BJ (cell line): Measurements from ENCODE around the gene SPIRE2. TPM values are rescaled to one million over a fixed set of nuclear protein-coding genes. Genes with fewer than 3 reads are reported as not detected.

ENCODE experiments used
- CTCF ChIA-PET: fragments of 350-600 bp; formaldehyde crosslinking; extraction: SDS; loops from one replicate; lab custom pipeline; 2021; ENCODE audit warnings: antibody characterized with exemption, inconsistent platforms; lab: Yijun Ruan, JAX
- POLR2A ChIA-PET: fragments of 300-600 bp; sonication (Branson Sonifier 250); formaldehyde crosslinking; extraction: SDS; loops from one replicate; lab custom pipeline; 2021; ENCODE audit warnings: antibody characterized with exemption; lab: Charles Lee
- DNase-seq: peaks from one replicate; pipeline ENCODE4 v3.0.0-alpha.2; 2011; ENCODE audit warnings: low read depth
- H3K27me3 ChIP-seq: 2 replicates; pipeline ENCODE4 v1.6.0; 2011; ENCODE audit warnings: low read length; ENCODE audit not compliant: control insufficient read depth, insufficient read depth
- H3K36me3 ChIP-seq: 2 replicates; pipeline ENCODE4 v1.5.1; 2011; ENCODE audit warnings: low read length; ENCODE audit not compliant: control insufficient read depth, insufficient read depth
- H3K4me3 ChIP-seq: 2 replicates; pipeline ENCODE4 v1.5.1; 2011; ENCODE audit warnings: low read depth, mild to moderate bottlenecking, control low read depth, low read length
- polyA plus RNA-seq: library from polyadenylated mRNA; depleted of rRNA; stranded (reverse); fragments of >200 nt; gene quantifications from 2 replicates; pipeline ENCODE4 v1.2.3, GENCODE V29; 2011
- TF ChIP-seq, protein P1 (sequence below): IDR thresholded peaks from 2 replicates; pipeline ENCODE4 v1.5.1; 2011; ENCODE audit warnings: low read depth, mild to moderate bottlenecking, control low read depth, inconsistent platforms, low read length, moderate library complexity; ENCODE audit not compliant: insufficient read depth

The SPIRE2 gene
- polyA plus RNA-seq, 1 experiment, result 2.3 TPM

GRCh38 chr16:89860747-89861304 is 32.6 kb downstream of the SPIRE2 start:
- CTCF ChIA-PET, result interaction anchor here (0.6 to 5.3 kb wide), 44 partner anchors 8 to 605 kb away, joined by 3 to 74 read pairs (median 4); partner anchors contain the start of genes CHMP1A, CPNE7, FANCA and SPATA2L
- TF ChIP-seq, protein P1, sequence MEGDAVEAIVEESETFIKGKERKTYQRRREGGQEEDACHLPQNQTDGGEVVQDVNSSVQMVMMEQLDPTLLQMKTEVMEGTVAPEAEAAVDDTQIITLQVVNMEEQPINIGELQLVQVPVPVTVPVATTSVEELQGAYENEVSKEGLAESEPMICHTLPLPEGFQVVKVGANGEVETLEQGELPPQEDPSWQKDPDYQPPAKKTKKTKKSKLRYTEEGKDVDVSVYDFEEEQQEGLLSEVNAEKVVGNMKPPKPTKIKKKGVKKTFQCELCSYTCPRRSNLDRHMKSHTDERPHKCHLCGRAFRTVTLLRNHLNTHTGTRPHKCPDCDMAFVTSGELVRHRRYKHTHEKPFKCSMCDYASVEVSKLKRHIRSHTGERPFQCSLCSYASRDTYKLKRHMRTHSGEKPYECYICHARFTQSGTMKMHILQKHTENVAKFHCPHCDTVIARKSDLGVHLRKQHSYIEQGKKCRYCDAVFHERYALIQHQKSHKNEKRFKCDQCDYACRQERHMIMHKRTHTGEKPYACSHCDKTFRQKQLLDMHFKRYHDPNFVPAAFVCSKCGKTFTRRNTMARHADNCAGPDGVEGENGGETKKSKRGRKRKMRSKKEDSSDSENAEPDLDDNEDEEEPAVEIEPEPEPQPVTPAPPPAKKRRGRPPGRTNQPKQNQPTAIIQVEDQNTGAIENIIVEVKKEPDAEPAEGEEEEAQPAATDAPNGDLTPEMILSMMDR, result peak; percentile 99
- Histone ChIP-seq H3K4me3 (no peak overlapping the region), H3K36me3 (no peaks in the 10 kb centered on the region), H3K27me3 (no peaks in the 10 kb centered on the region)
- POLR2A ChIA-PET, result no interaction called here
- no peak for DNase-seq

DNA sequence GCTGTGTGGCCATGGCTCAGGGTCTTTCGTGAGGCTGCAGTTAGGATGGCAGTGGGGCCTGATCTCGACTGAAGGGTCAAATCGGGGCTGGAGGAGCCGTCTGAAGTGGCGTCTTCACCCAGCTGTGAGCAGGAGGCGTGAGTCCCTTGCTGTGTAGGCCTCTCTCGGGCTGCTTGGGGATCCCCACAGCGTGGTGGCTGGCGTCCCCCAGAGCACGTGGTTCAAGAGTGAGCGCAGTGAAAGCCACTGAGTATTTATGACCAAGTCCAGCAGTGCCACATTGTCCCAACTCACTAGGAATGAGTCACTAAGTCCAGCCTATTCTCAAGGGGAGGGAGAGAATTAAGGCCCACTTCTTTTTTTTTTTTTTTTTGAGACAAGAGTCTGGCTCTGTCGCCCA is 33.4 kb downstream of the SPIRE2 start:
- no peak for DNase-seq
- POLR2A ChIA-PET, result no interaction called here
- TF ChIP-seq, protein P1, result no peak
- Histone ChIP-seq H3K27me3 (no peaks in the 10 kb centered on the region), H3K36me3 (no peaks in the 10 kb centered on the region), H3K4me3 (no peak overlapping the region)
- CTCF ChIA-PET, result interaction anchor here (0.6 to 5.3 kb wide), 29 partner anchors 9 to 296 kb away, joined by 3 to 74 read pairs (median 5); partner anchors contain the start of genes CHMP1A, CPNE7, SPATA2L and SPATA33

DNA sequence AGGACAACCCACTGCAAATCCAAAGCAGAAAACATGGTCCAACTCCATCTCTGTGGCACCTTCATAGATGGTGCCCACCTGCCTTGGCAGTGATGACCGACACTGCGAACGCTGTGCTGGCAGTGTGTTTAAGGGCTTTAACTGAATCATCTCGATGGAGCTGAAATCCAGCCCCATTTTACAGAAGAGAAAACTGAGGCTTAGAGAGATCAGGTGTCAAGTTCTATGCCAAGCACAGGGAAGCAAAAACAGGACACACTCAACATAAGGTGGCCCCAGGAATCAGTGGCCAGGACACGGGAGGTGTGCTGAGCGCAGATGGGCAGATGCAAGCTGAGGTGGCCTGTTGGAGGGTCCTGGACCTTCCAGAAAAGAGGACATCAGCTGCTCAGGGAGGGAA is 34.5 kb downstream of the SPIRE2 start:
- H3K27me3 ChIP-seq, result no peaks in the 10 kb centered on the region
- ChIA-PET CTCF (interaction anchor here (1.2 to 5.3 kb wide), 5 partner anchors 10 to 164 kb away, joined by 3 to 74 read pairs (median 34); partner anchors contain the start of gene SPATA2L), POLR2A (no interaction called here)
- DNase-seq, result no peak
- TF ChIP-seq, protein P1, result no peak
- H3K36me3 ChIP-seq, result no peaks in the 10 kb centered on the region
- H3K4me3 ChIP-seq, result no peak overlapping the region

- Histone ChIP-seq H3K36me3 (no peaks in the 10 kb centered on the region), H3K27me3 (no peaks in the 10 kb centered on the region), H3K4me3 (no peak overlapping the region)
- CTCF ChIA-PET, result interaction anchor here (1.0 to 5.3 kb wide), 3 partner anchors 70 to 165 kb away, joined by 3 to 74 read pairs (median 6); partner anchors contain the start of gene SPATA2L
- DNase-seq, result no peak
- TF ChIP-seq, protein P1, result no peak
- POLR2A ChIA-PET, result interaction anchor here (0.5 kb wide), 1 partner anchor 24 kb away, joined by 6 read pairs; no protein-coding TSS in a partner anchor
Observed at GRCh38 chr16:89863741-89864526, 35.7 kb downstream of the SPIRE2 start.

DNA sequence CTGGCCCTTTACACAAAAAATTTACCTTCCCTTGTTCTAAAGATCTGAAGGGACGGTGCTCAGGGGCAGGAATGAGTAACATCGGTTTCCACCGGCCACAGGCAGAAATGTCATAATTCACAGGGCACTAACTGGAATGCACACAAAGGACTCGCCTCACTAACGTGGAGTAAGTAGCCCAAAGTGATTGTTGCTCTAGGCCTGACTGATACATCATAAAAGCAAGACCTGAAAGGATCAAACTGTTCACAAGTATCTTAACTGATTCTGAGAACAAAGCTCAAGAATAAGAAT is 36.2 kb downstream of the SPIRE2 start:
- no peaks in the 10 kb centered on the region for H3K36me3 ChIP-seq
- no peak for DNase-seq
- TF ChIP-seq, protein P1, result no peak
- no peaks in the 10 kb centered on the region for H3K27me3 ChIP-seq
- POLR2A ChIA-PET, result interaction anchor here (0.5 kb wide), 1 partner anchor 103 kb away, joined by 4 read pairs; no protein-coding TSS in a partner anchor
- CTCF ChIA-PET, result interaction anchor here (1.0 to 5.3 kb wide), 5 partner anchors 71 to 166 kb away, joined by 3 to 74 read pairs (median 6); partner anchors contain the start of gene SPATA2L
- no peak overlapping the region for H3K4me3 ChIP-seq
